C4-2B (cell line): ENCODE measurements around the gene RDM1.

ENCODE experiments used
- CTCF ChIP-seq: fragments of 450-650 bp; conservative IDR thresholded peaks from 2 replicates; pipeline ENCODE4 v1.5.1; 2017; ENCODE audit warnings: mild to moderate bottlenecking
- ZFX ChIP-seq: fragments of 450-650 bp; IDR thresholded peaks from 2 replicates; pipeline ENCODE4 v1.6.1; 2017

- TF ChIP-seq CTCF (no peak), ZFX (no peak)
Observed at GRCh38 chr17:35898283-35899070, 32.1 kb downstream of the RDM1 start.
